Common myeloid progenitor, CD34-positive (primary cell): ENCODE results near the gene SLC29A4.
"Not testable (repeated sequence)": the region's sequence is repeated elsewhere in the genome, so short reads cannot be mapped to it uniquely, and the experiment has no call there.

Experiments
- CTCF ChIA-PET: fragments of 350-600 bp; sonication (Branson Sonifier 250); formaldehyde crosslinking; loops from one replicate; lab custom pipeline; 2021; ENCODE audit warnings: antibody characterized with exemption; lab: Charles Lee
- POLR2A ChIA-PET: fragments of 350-600 bp; sonication (Branson Sonifier 250); formaldehyde crosslinking; loops from one replicate; lab custom pipeline; 2021; ENCODE audit warnings: antibody characterized with exemption; lab: Charles Lee
- DNase-seq, 3 donors: peaks; one replicate each; pipeline versions ENCODE4 v3.0.0 to v3.0.0-alpha.2; 2013
- H3K27ac ChIP-seq, 2 experiments: 1 replicate in 1 of 2; 2 replicates in 1 of 2; pipeline ENCODE4 v1.7.0; 2013; ENCODE audit warnings: inconsistent platforms in 2 of 2, low read length in 2 of 2, mild to moderate bottlenecking in 2 of 2, low read depth in 1 of 2, moderate library complexity in 1 of 2; ENCODE audit not compliant: severe bottlenecking in 2 of 2, insufficient read depth in 1 of 2, poor library complexity in 1 of 2
- H3K27me3 ChIP-seq, 5 experiments: replicated peaks in 2 of 5; 1 replicate in 3 of 5; 2 replicates in 2 of 5; pipeline versions ENCODE4 v1.6.1 to v1.7.0; 2013; ENCODE audit warnings: low read length in 4 of 5, mild to moderate bottlenecking in 2 of 5, moderate library complexity in 2 of 5, inconsistent platforms in 1 of 5; ENCODE audit not compliant: insufficient read depth in 5 of 5, control insufficient read depth in 4 of 5
- H3K36me3 ChIP-seq, 4 experiments: 1 replicate in 2 of 4; 2 replicates in 2 of 4; pipeline versions ENCODE4 v1.6.1 to v1.7.0; 2013; ENCODE audit warnings: low read length in 3 of 4, control low read depth in 1 of 4, mild to moderate bottlenecking in 1 of 4; ENCODE audit not compliant: control insufficient read depth in 4 of 4, insufficient read depth in 4 of 4
- H3K4me1 ChIP-seq, 4 experiments: 1 replicate in 3 of 4; 2 replicates in 1 of 4; pipeline versions ENCODE4 v1.6.1 to v1.7.1; 2013; ENCODE audit warnings: low read length in 3 of 4, mild to moderate bottlenecking in 3 of 4, control low read depth in 1 of 4, inconsistent platforms in 1 of 4, moderate library complexity in 1 of 4; ENCODE audit not compliant: control insufficient read depth in 4 of 4, insufficient read depth in 4 of 4; ENCODE audit errors: control extremely low read depth in 1 of 4
- H3K4me3 ChIP-seq, 7 experiments: 1 replicate in 4 of 7; 2 replicates in 3 of 7; pipeline versions ENCODE4 v1.5.1 to v1.7.0; 2013; ENCODE audit warnings: mild to moderate bottlenecking in 7 of 7, low read length in 6 of 7, moderate library complexity in 6 of 7, inconsistent platforms in 2 of 7, low read depth in 2 of 7, control low read depth in 1 of 7; ENCODE audit not compliant: insufficient read depth in 4 of 7, control insufficient read depth in 1 of 7; ENCODE audit errors: extremely low read depth in 1 of 7
- H3K9me3 ChIP-seq, 5 experiments: 1 replicate in 4 of 5; 2 replicates in 1 of 5; pipeline versions ENCODE4 v1.6.1 to v1.7.1; 2013; ENCODE audit warnings: low read length in 4 of 5, mild to moderate bottlenecking in 2 of 5, inconsistent platforms in 1 of 5, low read depth in 1 of 5, moderate library complexity in 1 of 5; ENCODE audit not compliant: control insufficient read depth in 4 of 5, insufficient read depth in 2 of 5; ENCODE audit errors: control extremely low read depth in 1 of 5
- WGBS: methylation state at CpG from one replicate; pipeline ENCODE4 v1.1.5; 2013; ENCODE audit not compliant: insufficient coverage; 5-methylcytosine and 5-hydroxymethylcytosine counted together

The SLC29A4 gene

GRCh38 chr7:5265320-5266190, 17.2 kb upstream of the SLC29A4 start:
- H3K27ac ChIP-seq, result no peak overlapping the region
- no peaks in the 10 kb centered on the region for H3K36me3 ChIP-seq
- peaks cover 0 to 5% (median 0%) of the 10 kb centered on the region in 5 experiments for H3K27me3 ChIP-seq
- DNase-seq, result no peak
- CTCF ChIA-PET, result interaction anchor here (1.3 kb wide), 1 partner anchor 25 kb away, joined by 4 read pairs; no protein-coding TSS in a partner anchor
- WGBS, result 87% methylated on average over 17 of the region's 19 CpGs
- no peaks in the 10 kb centered on the region for H3K4me1 ChIP-seq
- H3K4me3 ChIP-seq, result no peak overlapping the region
- POLR2A ChIA-PET, result no interaction called here
- no peaks in the 10 kb centered on the region for H3K9me3 ChIP-seq

GRCh38 chr7:5266191-5267028, 16.3 kb upstream of the SLC29A4 start:
- Histone ChIP-seq H3K27ac (no peak overlapping the region), H3K4me1 (no peaks in the 10 kb centered on the region), H3K9me3 (no peaks in the 10 kb centered on the region), H3K4me3 (no peak overlapping the region), H3K27me3 (peaks cover 0 to 5% (median 0%) of the 10 kb centered on the region in 5 experiments), H3K36me3 (no peaks in the 10 kb centered on the region)
- 75% methylated on average over 15 of the region's 20 CpGs for WGBS
- CTCF ChIA-PET, result no interaction called here
- no peak for DNase-seq
- POLR2A ChIA-PET, result no interaction called here

GRCh38 chr7:5267829-5268228, 14.9 kb upstream of the SLC29A4 start:
- H3K27me3 ChIP-seq, DNase-seq, H3K36me3 ChIP-seq, H3K9me3 ChIP-seq, H3K27ac ChIP-seq, H3K4me1 ChIP-seq, H3K4me3 ChIP-seq, POLR2A ChIA-PET: not testable (repeated sequence)
- WGBS, result 84% methylated on average over 8 of the region's 8 CpGs
- CTCF ChIA-PET, result interaction anchor here (1.6 kb wide), 1 partner anchor 27 kb away, joined by 4 read pairs; no protein-coding TSS in a partner anchor

- H3K27me3 ChIP-seq, H3K9me3 ChIP-seq, POLR2A ChIA-PET, CTCF ChIA-PET, H3K36me3 ChIP-seq, H3K4me3 ChIP-seq, DNase-seq, H3K4me1 ChIP-seq, H3K27ac ChIP-seq: not testable (repeated sequence)
- WGBS, result 83% methylated on average over 7 of the region's 12 CpGs
Measured at GRCh38 chr7:5269992-5270657, 12.6 kb upstream of the SLC29A4 start.

- H3K4me1 ChIP-seq, result no peaks in the 10 kb centered on the region
- H3K4me3 ChIP-seq, result no peak overlapping the region
- no peaks in the 10 kb centered on the region for H3K9me3 ChIP-seq
- ChIA-PET POLR2A (no interaction called here), CTCF (interaction anchor here (1.0 kb wide), 1 partner anchor 27 kb away, joined by 3 read pairs; no protein-coding TSS in a partner anchor)
- 56% methylated on average over 1 of the region's 6 CpGs for WGBS
- H3K27me3 ChIP-seq, result peaks cover 0 to 5% (median 0%) of the 10 kb centered on the region in 5 experiments
- H3K36me3 ChIP-seq, result no peaks in the 10 kb centered on the region
- no peak overlapping the region for H3K27ac ChIP-seq
- no peak for DNase-seq
Measured at GRCh38 chr7:5270788-5271187, 12.0 kb upstream of the SLC29A4 start.

- CTCF ChIA-PET, result not testable (repeated sequence)
Measured at GRCh38 chr7:5273831-5274405, 8.8 kb upstream of the SLC29A4 start.

More at GRCh38 chr7:5273831-5274405, 8.8 kb upstream of the SLC29A4 start:
- H3K27me3 ChIP-seq, DNase-seq, H3K27ac ChIP-seq, H3K9me3 ChIP-seq, POLR2A ChIA-PET, H3K4me3 ChIP-seq, H3K4me1 ChIP-seq, H3K36me3 ChIP-seq: not testable (repeated sequence)
- WGBS, result 91% methylated on average over 11 of the region's 18 CpGs
